GM11168 (cell line): Measurements from ENCODE around the gene PIGL.
"Not testable (repeated sequence)": the region's sequence is repeated elsewhere in the genome, so short reads cannot be mapped to it uniquely, and the experiment has no call there.

Experiments
- in situ Hi-C: fragments of 300-500 bp; cut with MboI; formaldehyde crosslinking; loops from one replicate; pipeline ENCODE4 v1.12.0; 2022; ENCODE audit warnings: low sequenced_read_pairs; ENCODE audit not compliant: unreplicated experiment

PIGL gene

DNA sequence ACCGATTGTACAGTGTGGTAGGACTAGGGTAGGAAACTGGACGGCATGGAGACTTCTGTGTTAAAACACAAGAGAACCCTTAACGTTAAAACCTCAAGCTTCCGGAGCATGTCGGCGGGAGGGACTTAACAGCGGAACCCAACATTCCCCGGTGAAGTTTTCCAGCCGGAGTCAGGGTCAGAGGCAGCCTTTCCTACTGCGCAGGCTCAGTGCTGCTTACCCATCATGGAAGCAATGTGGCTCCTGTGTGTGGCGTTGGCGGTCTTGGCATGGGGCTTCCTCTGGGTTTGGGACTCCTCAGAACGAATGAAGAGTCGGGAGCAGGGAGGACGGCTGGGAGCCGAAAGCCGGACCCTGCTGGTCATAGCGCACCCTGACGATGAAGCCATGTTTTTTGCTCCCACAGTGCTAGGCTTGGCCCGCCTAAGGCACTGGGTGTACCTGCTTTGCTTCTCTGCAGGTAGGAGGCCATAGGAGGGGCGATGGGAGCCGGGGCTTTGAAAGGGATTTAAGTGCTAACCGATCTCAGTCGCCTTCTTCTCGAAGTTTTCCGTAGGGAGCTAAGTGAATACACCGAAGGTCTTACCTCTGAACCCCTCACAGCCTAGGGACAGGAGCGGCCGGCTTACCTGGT lies at the start of gene PIGL:
Gene PIGL, plus strand, starts transcription at position 209 of the 634 bp plus-strand sequence. Its CDS starts 17 bp downstream, at position 226.
- in situ Hi-C loops: no loop called here

DNA sequence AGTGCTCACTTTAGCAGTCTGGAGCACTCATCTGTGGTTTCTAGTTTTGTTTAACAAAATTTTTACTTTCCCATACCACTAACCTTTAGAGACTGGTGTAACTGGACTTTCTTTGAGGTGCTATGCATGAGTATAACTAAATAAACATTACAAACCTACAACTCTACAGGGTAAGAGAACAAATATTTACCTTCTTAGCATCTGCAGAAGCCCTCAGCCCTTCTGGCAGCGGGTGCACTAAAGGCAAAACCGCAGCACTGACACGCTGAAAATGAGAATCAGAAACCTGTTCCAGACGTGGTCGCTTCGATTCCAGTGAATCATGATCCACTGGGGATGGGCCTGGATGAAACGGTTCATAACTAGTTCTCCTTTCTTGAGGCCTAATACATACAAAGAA lies 45.4 kb upstream of the PIGL start:
- in situ Hi-C loops: no loop called here

DNA sequence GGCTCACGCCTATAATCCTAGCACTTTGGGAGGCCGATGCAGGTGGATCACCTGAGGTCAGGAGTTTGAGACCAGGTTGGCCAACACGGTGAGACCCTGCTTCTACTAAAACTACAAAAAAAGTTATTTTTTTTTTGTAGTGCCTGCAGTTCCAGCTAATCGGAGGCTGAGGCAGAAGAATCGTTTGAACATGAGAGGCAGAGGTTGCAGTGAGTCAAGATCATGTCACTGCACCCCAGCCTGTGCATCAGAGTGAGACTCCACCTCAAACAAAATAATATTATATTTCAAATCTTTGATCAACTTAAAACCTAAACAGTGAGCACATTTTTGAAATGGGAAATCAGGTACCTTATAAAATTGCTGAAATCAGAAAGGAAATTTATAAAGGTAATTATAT lies 38.2 kb upstream of the PIGL start:
- in situ Hi-C loops: no loop called here

GRCh38 chr17:16181581-16181980 lies 35.4 kb upstream of the PIGL start:
- in situ Hi-C loops: no loop called here

- in situ Hi-C loops: no loop called here
Observed at GRCh38 chr17:16187642-16188041, 29.4 kb upstream of the PIGL start.

- in situ Hi-C loops: no loop called here
Observed at GRCh38 chr17:16189791-16190348, 27.1 kb upstream of the PIGL start.

DNA sequence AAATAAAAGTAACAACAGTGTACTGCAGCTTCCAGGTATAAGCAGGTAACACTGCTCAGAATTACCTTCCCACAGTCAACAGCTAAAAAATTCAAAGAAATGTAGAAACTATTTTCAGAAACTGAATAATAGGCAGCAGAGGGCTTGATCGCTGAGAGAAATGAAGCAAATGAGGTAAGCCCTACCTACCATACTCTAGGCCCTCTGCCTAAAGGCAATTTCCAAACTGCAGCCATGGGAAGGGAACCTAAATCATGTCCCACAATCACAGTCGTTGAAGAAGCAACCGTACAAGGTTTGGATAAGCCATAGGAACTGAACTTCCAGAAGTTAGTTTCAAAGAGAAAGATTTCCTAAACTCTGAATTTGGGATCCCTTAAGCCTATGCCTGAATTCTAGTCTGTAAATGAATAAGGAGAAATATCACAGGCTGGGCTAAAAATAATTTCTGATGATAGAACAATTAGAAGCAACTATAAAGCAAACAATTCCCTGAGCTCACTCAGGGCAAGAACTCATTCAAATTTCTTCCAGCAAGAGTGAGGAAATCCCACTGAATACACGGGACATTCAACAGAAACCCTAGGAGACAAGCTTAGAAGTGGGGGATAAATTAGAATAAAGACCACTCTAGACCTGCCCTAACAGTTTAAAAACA lies 26.2 kb upstream of the PIGL start:
- in situ Hi-C loops: no loop called here

DNA sequence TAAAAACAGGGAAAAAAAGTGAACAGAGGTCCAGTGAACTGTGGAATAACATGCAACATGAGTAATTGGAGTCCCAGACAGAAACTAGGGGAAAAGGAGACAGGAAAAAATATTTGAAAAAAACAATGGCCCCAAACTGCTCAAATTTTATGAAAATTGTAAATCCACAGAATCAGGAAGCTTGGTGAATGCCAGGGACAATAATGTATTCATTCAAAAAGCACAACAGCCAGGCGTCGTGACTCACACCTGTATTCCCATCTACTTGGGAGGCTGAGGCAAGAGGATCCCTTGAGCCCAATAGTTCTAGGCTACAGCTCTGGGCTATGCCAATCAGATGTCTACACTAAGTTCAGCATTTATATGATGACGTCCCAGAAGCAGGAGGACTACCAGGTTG lies 25.4 kb upstream of the PIGL start:
- in situ Hi-C loops: no loop called here

- in situ Hi-C loops: not testable (repeated sequence)
Observed at GRCh38 chr17:16194307-16194835, 22.6 kb upstream of the PIGL start.

DNA sequence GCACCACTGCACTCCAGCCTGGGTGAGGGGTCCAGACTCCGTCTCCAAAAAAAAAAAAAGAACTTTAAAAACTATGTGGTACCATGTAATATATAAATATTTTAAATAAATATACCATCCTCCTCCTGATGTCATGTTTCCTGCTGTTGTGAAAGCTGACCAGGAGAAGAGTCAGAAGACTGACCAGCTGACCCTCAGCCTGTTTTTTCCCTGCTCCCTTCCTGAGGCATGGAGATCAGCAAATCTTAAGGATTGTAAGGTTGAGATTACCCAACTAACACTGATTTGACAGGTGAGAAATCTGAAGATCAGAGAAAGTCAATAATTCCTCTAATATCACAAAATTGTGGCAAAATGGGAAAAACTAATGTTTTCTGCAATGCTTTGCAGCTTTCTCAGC lies 19.7 kb upstream of the PIGL start:
- in situ Hi-C loops: no loop called here

DNA sequence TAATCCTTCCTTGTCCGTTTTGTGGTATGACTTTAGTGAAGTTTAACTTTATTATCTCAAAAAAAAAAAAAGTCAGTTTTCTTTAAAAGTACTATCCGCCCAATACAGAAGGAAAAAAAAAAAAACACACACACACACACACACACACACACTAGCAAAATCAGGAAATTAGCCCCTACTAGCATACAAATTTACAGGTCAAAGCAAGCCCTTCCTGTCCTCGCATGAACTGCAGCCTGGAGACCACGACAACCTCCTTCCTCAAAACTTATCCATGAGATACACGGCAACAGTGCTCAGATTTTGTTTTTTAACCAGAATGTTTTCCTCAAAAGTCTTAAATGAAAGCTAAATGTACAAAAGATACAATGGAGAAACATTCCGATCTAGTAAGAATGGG lies 17.9 kb upstream of the PIGL start:
- in situ Hi-C loops: no loop called here

- in situ Hi-C loops: not testable (repeated sequence)
Observed at GRCh38 chr17:16201693-16202131, 15.3 kb upstream of the PIGL start.

DNA sequence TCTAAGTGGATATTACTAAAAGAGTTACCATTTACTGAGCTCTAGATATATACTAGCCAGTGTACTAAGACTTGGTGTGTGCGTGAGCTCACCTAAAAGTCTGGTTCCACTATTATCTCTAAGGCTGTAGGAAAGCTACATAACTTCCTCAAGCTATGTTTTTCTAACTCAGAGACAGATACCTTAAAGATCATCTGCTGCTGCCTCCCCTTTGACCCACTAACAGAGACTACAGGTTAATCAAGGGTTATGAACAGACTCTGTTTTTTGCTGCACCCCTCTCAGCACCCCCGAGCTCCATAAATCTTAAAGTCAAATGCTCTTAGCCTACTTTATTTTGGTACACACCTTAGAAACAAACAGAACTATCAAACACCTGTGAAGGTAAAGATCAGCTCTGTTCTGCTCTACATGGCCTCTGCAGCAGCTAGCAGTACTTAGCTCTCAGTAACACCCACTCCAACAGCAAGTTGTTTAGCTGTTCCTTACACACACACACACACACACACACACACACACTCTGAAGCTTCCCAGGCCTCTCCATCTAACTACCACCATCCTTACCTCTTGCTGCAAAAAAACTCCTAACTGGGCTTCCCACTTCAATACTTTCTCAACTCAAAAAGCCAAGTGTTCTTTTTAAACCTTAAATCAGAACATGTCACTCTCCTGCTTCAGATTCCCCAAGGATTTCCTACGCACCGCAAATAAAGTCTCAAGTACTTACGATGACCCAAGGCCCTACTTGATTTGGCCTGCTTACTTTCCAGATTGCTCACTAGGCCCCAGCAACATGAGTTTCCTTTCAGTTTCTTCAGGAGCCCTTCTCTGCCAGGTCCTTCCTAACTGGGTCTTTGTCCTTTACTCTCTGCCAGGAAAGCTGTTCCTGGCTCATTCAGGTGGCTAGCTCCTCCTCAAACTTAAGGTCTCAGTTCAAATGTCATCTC lies 14.2 kb upstream of the PIGL start:
- in situ Hi-C loops: not testable (repeated sequence)

DNA sequence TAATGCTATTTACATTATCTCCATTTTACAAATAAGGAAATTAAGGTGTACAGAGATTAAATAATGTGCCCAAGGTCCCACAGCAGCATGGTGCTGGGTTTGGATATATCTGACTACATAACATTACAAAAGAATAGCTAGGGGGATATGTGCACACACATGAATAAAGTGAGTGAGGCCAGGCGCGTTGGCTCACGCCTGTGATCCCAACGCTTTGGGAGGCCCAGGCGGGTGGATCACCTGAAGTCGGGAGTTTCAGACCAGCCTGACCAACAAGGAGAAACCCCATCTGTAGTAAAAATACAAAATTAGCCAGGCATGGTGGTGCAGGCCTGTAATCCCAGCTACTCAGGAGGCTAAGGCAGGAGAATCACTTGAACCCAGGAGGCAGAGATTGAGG lies 12.2 kb upstream of the PIGL start:
- in situ Hi-C loops: not testable (repeated sequence)

GRCh38 chr17:16211590-16211989 lies 5.4 kb upstream of the PIGL start:
- in situ Hi-C loops: no loop called here

DNA sequence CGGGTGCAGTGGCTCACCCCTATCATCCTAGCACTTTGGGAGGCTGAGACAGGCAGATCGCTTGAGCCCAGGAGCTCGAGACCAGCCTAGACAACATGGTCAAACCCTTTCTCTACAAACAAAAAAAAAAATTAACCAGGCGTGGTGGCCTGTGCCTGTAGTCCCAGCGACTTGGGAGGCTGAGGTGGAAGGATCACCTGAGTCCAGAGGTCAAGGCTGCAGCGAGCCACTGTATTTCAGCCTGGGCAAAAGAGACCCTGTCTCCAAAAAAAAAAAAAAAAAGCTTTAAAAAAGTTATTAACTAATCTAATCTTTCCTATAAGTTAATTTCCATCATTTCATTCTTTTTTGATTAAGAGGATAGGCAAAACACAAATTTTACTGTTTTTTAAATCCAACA lies 4.2 kb upstream of the PIGL start:
- in situ Hi-C loops: no loop called here

DNA sequence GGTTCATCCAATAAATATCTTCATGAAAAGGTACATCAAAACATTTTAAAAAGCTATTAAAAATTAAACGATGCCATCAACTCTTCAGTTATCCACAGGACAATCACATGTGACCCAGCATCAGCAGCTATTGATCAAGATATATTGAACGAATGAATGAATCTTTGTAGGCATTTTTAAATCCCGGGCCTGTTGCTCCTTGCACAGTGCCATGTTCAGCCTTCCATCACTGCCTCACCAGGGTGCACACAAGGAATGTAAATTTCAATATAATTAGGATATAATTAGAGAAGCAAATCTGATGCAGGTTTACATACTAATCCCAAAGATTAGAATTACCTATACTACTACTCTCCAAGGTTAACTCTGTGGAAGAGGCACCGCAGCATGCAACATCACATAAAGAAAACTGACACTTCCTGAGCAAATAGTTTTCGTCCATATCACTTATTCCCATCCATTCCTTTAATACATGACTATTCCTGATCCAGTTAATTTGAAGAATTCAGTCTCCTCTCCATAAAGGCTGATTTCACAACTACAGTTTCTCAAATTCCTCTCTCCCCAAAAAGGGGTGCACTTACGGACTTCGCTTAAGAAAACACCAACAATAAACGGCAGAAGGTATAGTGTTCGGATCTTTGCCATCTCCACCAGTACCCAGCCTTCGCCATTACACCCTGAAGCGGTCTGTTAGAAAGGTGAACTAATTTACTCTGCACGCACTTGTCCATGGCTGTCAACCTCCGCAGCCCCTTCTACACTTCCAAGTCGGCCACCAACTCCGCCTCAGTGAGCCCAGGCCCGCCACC lies 2.6 kb upstream of the PIGL start:
- in situ Hi-C loops: no loop called here

DNA sequence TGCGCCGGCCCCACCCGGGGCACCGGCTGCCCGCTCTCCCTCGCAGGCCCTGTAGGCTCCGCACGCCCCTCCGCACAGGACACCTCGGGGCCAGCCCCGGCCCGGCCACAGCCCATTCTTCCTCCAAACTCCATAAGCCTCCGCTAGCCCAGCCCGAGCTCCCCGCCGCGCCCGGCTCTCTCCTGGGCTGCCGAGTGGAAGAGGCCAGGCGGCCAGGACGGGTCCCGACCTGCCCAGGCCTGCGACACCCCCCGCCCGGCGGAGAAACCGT lies 2.1 kb upstream of the PIGL start:
- in situ Hi-C loops: no loop called here

DNA sequence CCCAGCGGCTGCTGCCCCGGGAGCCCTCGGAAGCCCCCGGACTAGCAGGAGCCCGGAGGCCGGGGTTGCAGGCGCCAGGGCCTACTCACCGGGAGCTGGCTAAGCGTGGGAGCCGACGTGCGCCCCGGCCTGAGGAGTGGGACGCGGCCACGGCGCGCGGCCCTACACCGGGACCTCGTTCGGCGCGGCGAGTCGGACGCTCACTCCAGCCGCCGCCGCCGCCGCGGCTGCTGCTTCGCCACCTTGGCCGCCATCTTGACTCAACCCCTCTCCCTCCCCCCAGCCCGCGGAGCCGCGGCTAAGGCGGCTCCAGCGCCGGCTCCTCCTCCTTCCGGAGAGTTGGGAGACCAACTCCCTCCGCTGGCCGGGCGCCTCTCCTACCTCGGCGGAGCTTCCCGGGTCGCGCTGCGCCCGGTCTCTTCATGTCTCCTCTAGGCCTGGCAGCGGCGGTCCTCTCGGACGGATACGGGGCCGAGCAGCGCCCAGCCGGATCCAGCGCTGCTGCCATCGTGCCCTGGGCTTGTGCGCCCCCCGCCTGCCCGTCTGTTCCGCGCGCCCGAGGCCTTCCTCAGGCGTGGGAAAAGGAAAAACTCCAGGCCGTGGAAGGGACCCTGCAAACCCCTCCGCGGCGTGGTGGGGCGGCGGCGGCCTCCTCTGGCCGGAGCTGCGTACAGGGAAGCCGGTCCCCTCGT lies 1.6 kb upstream of the PIGL start, which contains the start of gene NCOR1:
Gene NCOR1, minus strand, starts transcription at position 262 of the 692 bp plus-strand sequence. CDS start 20,965 bp downstream, outside the sequence.
- in situ Hi-C loops: no loop called here
